Measurements from ENCODE around the gene BLOC1S2. TPM values are rescaled to one million over a fixed set of nuclear protein-coding genes. Genes with fewer than 3 reads are reported as not detected.

The BLOC1S2 gene
- total RNA-seq, 1 experiment from 2014 or later, result 19.4 TPM

DNA sequence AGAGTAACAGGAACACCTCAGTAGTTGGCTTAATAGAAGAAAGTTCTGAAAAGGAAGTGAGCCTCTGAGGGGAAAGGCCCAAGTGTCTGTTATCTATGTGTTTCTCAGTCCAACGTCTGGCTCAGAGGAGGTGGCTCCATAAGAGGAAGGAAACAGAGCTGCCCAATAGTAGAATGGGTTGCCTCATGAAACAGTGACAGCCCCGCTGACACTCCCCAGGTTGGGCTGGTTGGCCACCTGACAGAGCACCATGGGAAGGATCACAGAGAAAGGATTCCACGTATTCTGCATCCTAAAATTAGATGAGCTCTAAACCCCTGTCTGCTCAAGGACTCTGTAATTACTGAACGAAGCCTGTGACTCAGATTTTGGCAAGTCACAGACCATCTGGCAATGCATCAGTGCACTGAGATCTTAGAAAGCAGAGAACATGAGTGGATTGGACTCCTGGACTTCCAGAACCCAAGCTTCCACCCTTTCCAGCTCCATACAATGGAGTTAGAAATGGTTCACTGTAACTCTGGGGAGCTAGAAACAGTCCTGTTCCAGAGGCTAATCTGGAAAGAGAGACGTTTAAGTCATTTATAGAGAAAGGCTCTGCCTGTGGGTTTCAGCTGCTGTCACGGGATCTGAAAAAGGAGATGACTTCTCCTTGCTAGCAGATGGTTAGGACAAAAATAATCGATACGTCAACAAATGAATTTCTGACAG is 40.7 kb upstream of the BLOC1S2 start:
- no peaks in the 10 kb centered on the region for H3K9me3 Mint-ChIP-seq (ENCODE audit: low read depth, unreplicated experiment)
- intact Hi-C loops (cut with micrococcal nuclease; ENCODE audit: unreplicated experiment), result no loop called here
- DNase-seq, result no peak
- no peak overlapping the region for H3K27ac Mint-ChIP-seq (ENCODE audit: unreplicated experiment)
- H3K36me3 Mint-ChIP-seq (ENCODE audit: insufficient read depth, unreplicated experiment), result no peaks in the 10 kb centered on the region
- CTCF ChIA-PET, result no interaction called here
- no peak overlapping the region for H3K4me3 Mint-ChIP-seq (ENCODE audit: low read depth, unreplicated experiment)
- H3K27me3 Mint-ChIP-seq (ENCODE audit: unreplicated experiment), result peaks cover 78% of the 10 kb centered on the region
- no peaks in the 10 kb centered on the region for H3K4me1 Mint-ChIP-seq (ENCODE audit: low read depth, unreplicated experiment)
- BruUV-seq (replicated peaks), result no TSS peak
- TF ChIP-seq, protein P1, sequence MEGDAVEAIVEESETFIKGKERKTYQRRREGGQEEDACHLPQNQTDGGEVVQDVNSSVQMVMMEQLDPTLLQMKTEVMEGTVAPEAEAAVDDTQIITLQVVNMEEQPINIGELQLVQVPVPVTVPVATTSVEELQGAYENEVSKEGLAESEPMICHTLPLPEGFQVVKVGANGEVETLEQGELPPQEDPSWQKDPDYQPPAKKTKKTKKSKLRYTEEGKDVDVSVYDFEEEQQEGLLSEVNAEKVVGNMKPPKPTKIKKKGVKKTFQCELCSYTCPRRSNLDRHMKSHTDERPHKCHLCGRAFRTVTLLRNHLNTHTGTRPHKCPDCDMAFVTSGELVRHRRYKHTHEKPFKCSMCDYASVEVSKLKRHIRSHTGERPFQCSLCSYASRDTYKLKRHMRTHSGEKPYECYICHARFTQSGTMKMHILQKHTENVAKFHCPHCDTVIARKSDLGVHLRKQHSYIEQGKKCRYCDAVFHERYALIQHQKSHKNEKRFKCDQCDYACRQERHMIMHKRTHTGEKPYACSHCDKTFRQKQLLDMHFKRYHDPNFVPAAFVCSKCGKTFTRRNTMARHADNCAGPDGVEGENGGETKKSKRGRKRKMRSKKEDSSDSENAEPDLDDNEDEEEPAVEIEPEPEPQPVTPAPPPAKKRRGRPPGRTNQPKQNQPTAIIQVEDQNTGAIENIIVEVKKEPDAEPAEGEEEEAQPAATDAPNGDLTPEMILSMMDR (IDR thresholded peaks at IDR 0.05; ENCODE audit: unreplicated experiment), result no peak

DNA sequence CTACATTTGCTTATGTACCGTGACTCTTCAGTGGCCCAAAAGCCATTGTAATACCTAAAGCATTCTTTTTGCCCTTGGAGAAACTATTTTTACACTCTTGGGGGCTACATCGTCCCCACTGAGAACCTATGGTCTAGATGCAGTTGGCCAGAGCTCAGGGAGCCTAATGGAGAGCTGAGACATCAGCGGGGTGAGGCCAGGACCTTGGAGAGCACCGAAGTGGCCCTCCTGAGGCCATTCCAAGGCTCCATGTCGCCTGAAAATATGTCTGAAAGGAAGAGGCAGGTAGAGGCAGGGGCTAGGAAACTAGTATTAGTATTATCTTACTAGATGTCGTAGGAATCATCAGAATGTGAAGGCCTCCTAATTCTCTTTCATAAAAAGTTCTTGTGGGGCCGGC is 38.7 kb upstream of the BLOC1S2 start:
- no peak overlapping the region for H3K27ac Mint-ChIP-seq (ENCODE audit: unreplicated experiment)
- peaks cover 73% of the 10 kb centered on the region for H3K27me3 Mint-ChIP-seq (ENCODE audit: unreplicated experiment)
- H3K4me1 Mint-ChIP-seq (ENCODE audit: low read depth, unreplicated experiment), result no peaks in the 10 kb centered on the region
- H3K36me3 Mint-ChIP-seq (ENCODE audit: insufficient read depth, unreplicated experiment), result no peaks in the 10 kb centered on the region
- DNase-seq, result no peak
- intact Hi-C loops (cut with micrococcal nuclease; ENCODE audit: unreplicated experiment), result no loop called here
- CTCF ChIA-PET, result no interaction called here
- no peak overlapping the region for H3K4me3 Mint-ChIP-seq (ENCODE audit: low read depth, unreplicated experiment)
- no TSS peak for BruUV-seq (replicated peaks)
- no peaks in the 10 kb centered on the region for H3K9me3 Mint-ChIP-seq (ENCODE audit: low read depth, unreplicated experiment)
- TF ChIP-seq, protein P1 (IDR thresholded peaks at IDR 0.05; ENCODE audit: unreplicated experiment), result no peak

DNA sequence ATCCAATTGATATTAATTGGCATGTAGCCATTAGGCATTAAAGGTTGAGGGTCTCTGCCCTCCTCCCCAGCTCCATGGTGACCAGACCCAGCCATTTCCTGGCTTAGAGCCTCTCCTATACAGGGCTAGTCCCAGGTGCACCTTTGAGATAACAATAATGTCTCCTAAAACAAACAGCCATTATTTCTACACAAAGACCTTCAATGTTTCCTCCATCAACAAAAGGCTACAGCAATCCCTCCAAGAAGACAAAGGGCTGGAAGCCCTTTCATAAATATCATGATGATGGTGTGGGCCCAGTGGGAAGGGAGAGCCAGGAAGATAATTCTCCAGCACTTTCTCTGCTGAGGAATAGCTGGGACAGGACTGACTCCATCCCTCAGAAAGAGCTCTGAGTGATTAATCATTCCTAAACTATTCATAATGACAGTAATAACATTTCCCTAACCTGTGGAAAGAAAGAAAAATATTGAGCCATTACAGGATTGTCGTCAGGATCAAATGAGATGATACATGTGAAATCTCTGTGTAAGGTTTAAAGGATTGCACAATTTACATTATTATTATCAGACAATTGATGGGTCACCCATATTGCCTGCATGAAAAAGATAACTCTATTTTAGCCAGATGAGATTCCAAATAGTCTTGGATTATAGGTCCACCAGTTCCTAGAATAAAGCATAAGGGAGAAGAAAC is 33.4 kb upstream of the BLOC1S2 start:
- no peaks in the 10 kb centered on the region for H3K4me1 Mint-ChIP-seq (ENCODE audit: low read depth, unreplicated experiment)
- BruUV-seq (replicated peaks), result no TSS peak
- intact Hi-C loops (cut with micrococcal nuclease; ENCODE audit: unreplicated experiment), result no loop called here
- no peaks in the 10 kb centered on the region for H3K36me3 Mint-ChIP-seq (ENCODE audit: insufficient read depth, unreplicated experiment)
- H3K27me3 Mint-ChIP-seq (ENCODE audit: unreplicated experiment), result peaks cover 52% of the 10 kb centered on the region
- H3K4me3 Mint-ChIP-seq (ENCODE audit: low read depth, unreplicated experiment), result no peak overlapping the region
- no peak overlapping the region for H3K27ac Mint-ChIP-seq (ENCODE audit: unreplicated experiment)
- no peaks in the 10 kb centered on the region for H3K9me3 Mint-ChIP-seq (ENCODE audit: low read depth, unreplicated experiment)
- DNase-seq, result no peak
- CTCF ChIA-PET, result no interaction called here
- TF ChIP-seq, protein P1 (IDR thresholded peaks at IDR 0.05; ENCODE audit: unreplicated experiment), result no peak

DNA sequence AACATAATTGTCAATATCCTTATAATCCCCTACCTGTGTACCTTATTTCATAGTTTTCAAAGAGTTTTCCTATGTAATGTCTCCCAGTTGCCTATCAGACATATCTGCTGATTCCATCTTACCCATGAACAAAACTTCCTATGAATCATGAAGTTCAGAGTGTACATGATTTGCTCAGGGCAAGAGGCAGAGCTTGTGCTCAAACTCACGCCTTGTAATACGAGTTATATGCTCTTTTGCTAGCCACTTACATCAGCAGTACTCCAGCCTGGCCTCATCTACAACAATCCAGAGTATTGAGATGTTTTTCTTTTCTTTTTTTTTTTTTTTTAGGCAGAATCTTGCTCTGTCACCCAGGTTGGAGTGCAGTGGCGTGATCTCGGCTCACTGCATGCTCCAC is 31.7 kb upstream of the BLOC1S2 start:
- no peak overlapping the region for H3K27ac Mint-ChIP-seq (ENCODE audit: unreplicated experiment)
- TF ChIP-seq, protein P1 (IDR thresholded peaks at IDR 0.05; ENCODE audit: unreplicated experiment), result no peak
- H3K9me3 Mint-ChIP-seq (ENCODE audit: low read depth, unreplicated experiment), result no peaks in the 10 kb centered on the region
- no peak overlapping the region for H3K4me3 Mint-ChIP-seq (ENCODE audit: low read depth, unreplicated experiment)
- intact Hi-C loops (cut with micrococcal nuclease; ENCODE audit: unreplicated experiment), result no loop called here
- CTCF ChIA-PET, result no interaction called here
- no peaks in the 10 kb centered on the region for H3K36me3 Mint-ChIP-seq (ENCODE audit: insufficient read depth, unreplicated experiment)
- H3K27me3 Mint-ChIP-seq (ENCODE audit: unreplicated experiment), result peaks cover 55% of the 10 kb centered on the region
- BruUV-seq (replicated peaks), result no TSS peak
- no peak for DNase-seq
- H3K4me1 Mint-ChIP-seq (ENCODE audit: low read depth, unreplicated experiment), result no peaks in the 10 kb centered on the region

Measured in Calu3 (cell line).